Endometrial microvascular endothelial cells (primary cell): ENCODE data around the gene MDK. TPM values are rescaled to one million over a fixed set of nuclear protein-coding genes. Genes with fewer than 3 reads are reported as not detected.
"Not testable (repeated sequence)": the region's sequence is repeated elsewhere in the genome, so short reads cannot be mapped to it uniquely, and the experiment has no call there.

Experiments
- in situ Hi-C: cut with HindIII; loops from 2 replicates; pipeline ENCODE4 v1.10.0; 2017; ENCODE audit warnings: low sequenced_read_pairs, low pct_unique_long_range_greater_than_20kb; ENCODE audit errors: inconsistent ontology term
- total RNA-seq: library from RNA; depleted of rRNA; stranded (reverse); fragments of >200 nt; gene quantifications from one replicate; pipeline ENCODE4 v1.2.3, GENCODE V29; 2015; ENCODE audit errors: inconsistent ontology term

MDK gene
- total RNA-seq, 1 donor from 2014 or later = 93.8 TPM

GRCh38 chr11:46363455-46364005 is 17.9 kb upstream of the MDK start:
- in situ Hi-C loops = no loop called here

GRCh38 chr11:46364056-46364455 is 17.4 kb upstream of the MDK start:
- in situ Hi-C loops = no loop called here

GRCh38 chr11:46364791-46365190 is 16.7 kb upstream of the MDK start:
- in situ Hi-C loops = no loop called here

GRCh38 chr11:46366260-46366659 is 15.2 kb upstream of the MDK start:
- in situ Hi-C loops = no loop called here

GRCh38 chr11:46366661-46367161 is 14.8 kb upstream of the MDK start:
- in situ Hi-C loops = no loop called here

GRCh38 chr11:46367244-46367915 is 14.1 kb upstream of the MDK start:
- in situ Hi-C loops = no loop called here

- in situ Hi-C loops = no loop called here
These were observed 13.6 kb upstream of the MDK start for GRCh38 chr11:46367916-46368267.

GRCh38 chr11:46369458-46370152 is 11.9 kb upstream of the MDK start:
- in situ Hi-C loops = no loop called here

- in situ Hi-C loops = no loop called here
These were observed 11.2 kb upstream of the MDK start for GRCh38 chr11:46370253-46370652.

GRCh38 chr11:46371262-46371661 is 10.2 kb upstream of the MDK start:
- in situ Hi-C loops = not testable (repeated sequence)

GRCh38 chr11:46372086-46372485 is 9.4 kb upstream of the MDK start:
- in situ Hi-C loops = no loop called here

GRCh38 chr11:46372501-46372900 is 9.0 kb upstream of the MDK start:
- in situ Hi-C loops = not testable (repeated sequence)

GRCh38 chr11:46373787-46374740 is 7.4 kb upstream of the MDK start:
- in situ Hi-C loops = no loop called here

GRCh38 chr11:46374815-46375214 is 6.7 kb upstream of the MDK start:
- in situ Hi-C loops = no loop called here

- in situ Hi-C loops = no loop called here
These were observed 5.9 kb upstream of the MDK start for GRCh38 chr11:46375392-46376101.

- in situ Hi-C loops = no loop called here
These were observed 5.0 kb upstream of the MDK start for GRCh38 chr11:46376258-46377050.

- in situ Hi-C loops = no loop called here
These were observed 4.2 kb upstream of the MDK start for GRCh38 chr11:46377290-46377689.

- in situ Hi-C loops = no loop called here
These were observed 3.6 kb upstream of the MDK start for GRCh38 chr11:46377831-46378230.
